CD14-positive monocyte (primary cell): Measurements from ENCODE around the gene ZNF385D. TPM values are rescaled to one million over a fixed set of nuclear protein-coding genes. Genes with fewer than 3 reads are reported as not detected.

ENCODE experiments used
- DNase-seq, 3 donors: peaks; one replicate each; pipeline ENCODE4 v3.0.0-alpha.2; 2011 to 2022
- H2AFZ ChIP-seq: 2 replicates; pipeline ENCODE4 v1.6.0; 2012; ENCODE audit warnings: mild to moderate bottlenecking, low read depth, low read length, inconsistent platforms; ENCODE audit not compliant: insufficient read depth, poor library complexity, severe bottlenecking
- H3K27ac ChIP-seq, 2 donors: 1 replicate in 1 of 2; 2 replicates in 1 of 2; pipeline ENCODE4 v1.5.1; 2012 to 2013; ENCODE audit warnings: low read length in 2 of 2, control low read depth in 1 of 2, inconsistent platforms in 1 of 2, low read depth in 1 of 2, mild to moderate bottlenecking in 1 of 2
- H3K27me3 ChIP-seq, 2 donors: one replicate each; pipeline versions ENCODE4 v1.6.0 to v1.6.1; 2011 to 2013; ENCODE audit warnings: low read length in 2 of 2; ENCODE audit not compliant: control insufficient read depth in 2 of 2, insufficient read depth in 2 of 2
- H3K36me3 ChIP-seq, 2 donors: replicated peaks in 1 of 2; 1 replicate in 1 of 2; 2 replicates in 1 of 2; pipeline versions ENCODE4 v1.5.1 to v1.6.1; 2012 to 2013; ENCODE audit warnings: low read length in 2 of 2, control low read depth in 1 of 2, inconsistent platforms in 1 of 2, mild to moderate bottlenecking in 1 of 2; ENCODE audit not compliant: insufficient read depth in 2 of 2, control insufficient read depth in 1 of 2
- H3K4me1 ChIP-seq, 2 donors: 1 replicate in 1 of 2; 2 replicates in 1 of 2; pipeline versions ENCODE4 v1.5.1 to v1.6.1; 2012 to 2013; ENCODE audit warnings: low read length in 2 of 2, control low read depth in 1 of 2, inconsistent platforms in 1 of 2, mild to moderate bottlenecking in 1 of 2, moderate library complexity in 1 of 2; ENCODE audit not compliant: insufficient read depth in 2 of 2, control insufficient read depth in 1 of 2
- H3K4me2 ChIP-seq: replicated peaks from 2 replicates; pipeline ENCODE3; 2012; ENCODE audit warnings: low read length, moderate library complexity, mild to moderate bottlenecking; ENCODE audit not compliant: poor library complexity, severe bottlenecking; ENCODE audit errors: extremely low read depth
- H3K4me3 ChIP-seq, 3 experiments: fragments of 200-600 bp in 1 of 3; sonication (generic) in 1 of 3; replicated peaks in 1 of 3; 1 replicate in 2 of 3; 2 replicates in 1 of 3; pipeline ENCODE4 v1.5.1; 2011 to 2013; ENCODE audit warnings: low read length in 3 of 3, mild to moderate bottlenecking in 3 of 3, control low read depth in 2 of 3, low read depth in 2 of 3, inconsistent platforms in 1 of 3, moderate library complexity in 1 of 3
- H3K79me2 ChIP-seq: 2 replicates; pipeline ENCODE4 v1.6.0; 2012; ENCODE audit warnings: mild to moderate bottlenecking, control low read depth, inconsistent platforms, low read length, moderate library complexity; ENCODE audit not compliant: insufficient read depth
- H3K9ac ChIP-seq: 2 replicates; pipeline ENCODE4 v1.6.0; 2017; ENCODE audit warnings: low read length, mild to moderate bottlenecking; ENCODE audit not compliant: insufficient read depth, poor library complexity, severe bottlenecking
- H3K9me3 ChIP-seq, 2 donors: replicated peaks in 1 of 2; 1 replicate in 1 of 2; 2 replicates in 1 of 2; pipeline versions ENCODE4 v1.5.1 to v1.6.1; 2012 to 2013; ENCODE audit warnings: low read length in 2 of 2, control low read depth in 1 of 2; ENCODE audit not compliant: control insufficient read depth in 1 of 2, insufficient read depth in 1 of 2
- H4K20me1 ChIP-seq: 2 replicates; pipeline ENCODE4 v1.6.0; 2012; ENCODE audit warnings: mild to moderate bottlenecking, low read length, control low read depth, moderate library complexity; ENCODE audit not compliant: insufficient read depth
- H3K27ac Mint-ChIP-seq, 7 donors: one replicate each; pipeline ENCODE4 v1.8.0; 2020; ENCODE audit warnings: mild to moderate bottlenecking in 7 of 7, mixed read lengths in 7 of 7, moderate library complexity in 6 of 7, inconsistent platforms in 2 of 7
- H3K27me3 Mint-ChIP-seq, 3 donors: one replicate each; pipeline ENCODE4 v1.8.0; 2021 to 2022; ENCODE audit warnings: low read depth in 3 of 3, mild to moderate bottlenecking in 3 of 3, mixed read lengths in 3 of 3, moderate library complexity in 3 of 3, inconsistent platforms in 1 of 3
- H3K36me3 Mint-ChIP-seq, 2 donors: one replicate each; pipeline ENCODE4 v1.8.0; 2020; ENCODE audit warnings: mixed read lengths in 2 of 2, inconsistent platforms in 1 of 2, mild to moderate bottlenecking in 1 of 2
- H3K4me1 Mint-ChIP-seq: one replicate; pipeline ENCODE4 v1.8.0; 2020; ENCODE audit warnings: mild to moderate bottlenecking, mixed read lengths
- H3K4me3 Mint-ChIP-seq, 2 donors: one replicate each; pipeline ENCODE4 v1.8.0; 2020; ENCODE audit warnings: mild to moderate bottlenecking in 2 of 2, mixed read lengths in 2 of 2, moderate library complexity in 1 of 2
- H3K9me3 Mint-ChIP-seq, 7 donors: one replicate each; pipeline ENCODE4 v1.8.0; 2020 to 2022; ENCODE audit warnings: mixed read lengths in 7 of 7, mild to moderate bottlenecking in 6 of 7, moderate library complexity in 6 of 7, inconsistent platforms in 2 of 7
- CTCF ChIP-seq: fragments of 200-600 bp; IDR thresholded peaks from one replicate; pipeline ENCODE4 v1.8.0; 2022; ENCODE audit warnings: antibody characterized with exemption, mild to moderate bottlenecking
- WGBS: methylation state at CpG from one replicate; pipeline ENCODE4 v1.1.5; 2013; ENCODE audit warnings: missing lambda C conversion rate; ENCODE audit not compliant: insufficient coverage; 5-methylcytosine and 5-hydroxymethylcytosine counted together
- intact Hi-C, 2 donors: fragments of 100-400 bp; cut with micrococcal nuclease; formaldehyde crosslinking; loops; one replicate each; pipeline versions ENCODE4 v1.15.0 to v1.15.1; 2023
- polyA plus RNA-seq, 3 donors: library from polyadenylated mRNA; depleted of rRNA in 1 of 3; unstranded in 2 of 3; stranded (reverse) in 1 of 3; fragments of 300-500 nt in 2 of 3; fragments of >200 nt in 1 of 3; fragmentation: Illumina TruSeq in 2 of 3; gene quantifications; 1 replicate in 2 of 3; 2 replicates in 1 of 3; pipeline ENCODE4 v1.2.3, GENCODE V29; 2012 to 2021

ZNF385D gene
- polyA plus RNA-seq, 3 donors = not detected

- Histone ChIP-seq H2AFZ (no peak overlapping the region), H3K27me3 (no peaks in the 10 kb centered on the region), H3K9ac (no peak overlapping the region), H3K79me2 (no peaks in the 10 kb centered on the region), H3K9me3 (peaks cover 6 to 8% of the 10 kb centered on the region in 2 donors), H3K4me1 (no peaks in the 10 kb centered on the region), H3K36me3 (no peaks in the 10 kb centered on the region), H3K4me3 (no peak overlapping the region), H3K27ac (no peak overlapping the region), H4K20me1 (no peaks in the 10 kb centered on the region), H3K4me2 (no peak overlapping the region)
- no peaks in the 10 kb centered on the region for H3K36me3 Mint-ChIP-seq
- no peak overlapping the region for H3K4me3 Mint-ChIP-seq
- peaks cover 0 to 15% (median 7%) of the 10 kb centered on the region in 7 donors for H3K9me3 Mint-ChIP-seq
- TF ChIP-seq CTCF = no peak
- no peaks in the 10 kb centered on the region for H3K27me3 Mint-ChIP-seq
- no peaks in the 10 kb centered on the region for H3K4me1 Mint-ChIP-seq
- no peak for DNase-seq
- H3K27ac Mint-ChIP-seq = no peak overlapping the region
- intact Hi-C loops = no loop called here
- WGBS = 100% methylated on average over 1 of the region's 4 CpGs
Observed at GRCh38 chr3:21393683-21394311, 357.2 kb downstream of the ZNF385D start.

GRCh38 chr3:21392526-21392925 lies 358.5 kb downstream of the ZNF385D start:
- H3K27me3 ChIP-seq = no peaks in the 10 kb centered on the region
- Mint-ChIP-seq H3K4me3 (no peak overlapping the region), H3K27ac (no peak overlapping the region), H3K4me1 (no peaks in the 10 kb centered on the region), H3K9me3 (peaks cover 2 to 11% (median 4%) of the 10 kb centered on the region in 7 donors), H3K36me3 (no peaks in the 10 kb centered on the region), H3K27me3 (no peaks in the 10 kb centered on the region)
- H3K4me1 ChIP-seq = no peaks in the 10 kb centered on the region
- no peak overlapping the region for H3K27ac ChIP-seq
- WGBS = no CpG with 5 or more reads among the region's 1 CpG
- no peak for DNase-seq
- H3K79me2 ChIP-seq = no peaks in the 10 kb centered on the region
- intact Hi-C loops = no loop called here
- H4K20me1 ChIP-seq = no peaks in the 10 kb centered on the region
- no peak overlapping the region for H3K9ac ChIP-seq
- H3K36me3 ChIP-seq = no peaks in the 10 kb centered on the region
- H3K4me2 ChIP-seq = no peak overlapping the region
- no peak overlapping the region for H3K4me3 ChIP-seq
- TF ChIP-seq CTCF = no peak
- peaks cover 2 to 10% of the 10 kb centered on the region in 2 donors for H3K9me3 ChIP-seq
- H2AFZ ChIP-seq = no peak overlapping the region
